Measurements from ENCODE around the gene PCSK5. TPM values are rescaled to one million over a fixed set of nuclear protein-coding genes. Genes with fewer than 3 reads are reported as not detected.

PCSK5 gene
- polyA plus RNA-seq, 2 donors, result 4.2 to 6.1 TPM

DNA sequence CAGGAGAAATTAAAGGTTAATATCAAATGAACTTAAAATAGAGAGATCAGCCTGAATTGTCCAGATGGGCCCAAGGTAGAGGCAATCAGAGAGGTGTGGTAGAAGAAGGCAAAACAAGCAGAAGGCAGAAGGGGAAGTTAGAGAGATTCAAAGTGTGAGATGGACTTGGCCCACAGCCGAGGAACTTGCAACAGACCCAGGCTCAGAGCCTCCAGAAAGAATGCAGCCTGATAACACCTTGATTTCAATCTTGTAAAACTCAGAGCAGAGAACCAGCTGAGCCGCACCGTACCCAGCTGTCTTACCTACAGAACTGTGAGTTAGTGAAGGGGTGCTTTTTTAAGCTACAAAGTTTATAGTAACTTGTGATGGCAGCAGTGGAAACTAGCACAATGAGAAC, 312.9 kb downstream of the PCSK5 start:
- no peaks in the 10 kb centered on the region for H3K27me3 ChIP-seq (ENCODE audit: control insufficient read depth in 1 of 2, insufficient read depth in 2 of 2, low read length in 2 of 2)
- 56 to 73% methylated on average over 3 of the region's 3 CpGs for WGBS, 2 donors
- H3K27ac ChIP-seq (ENCODE audit: low read depth in 2 of 2, low read length in 1 of 2), result no peak overlapping the region
- no peak overlapping the region for H3K4me3 ChIP-seq (ENCODE audit: low read depth in 1 of 2, low read length in 2 of 2)
- no peaks in the 10 kb centered on the region for H3K4me1 ChIP-seq (ENCODE audit: control insufficient read depth in 2 of 2, insufficient read depth in 2 of 2, low read length in 1 of 2)
- H3K9me3 ChIP-seq (ENCODE audit: control insufficient read depth in 2 of 2, insufficient read depth in 1 of 2, low read depth in 1 of 2, low read length in 1 of 2), result no peaks in the 10 kb centered on the region
- H3K36me3 ChIP-seq (ENCODE audit: control insufficient read depth in 2 of 2, insufficient read depth in 2 of 2, low read length in 1 of 2), result no peaks in the 10 kb centered on the region

DNA sequence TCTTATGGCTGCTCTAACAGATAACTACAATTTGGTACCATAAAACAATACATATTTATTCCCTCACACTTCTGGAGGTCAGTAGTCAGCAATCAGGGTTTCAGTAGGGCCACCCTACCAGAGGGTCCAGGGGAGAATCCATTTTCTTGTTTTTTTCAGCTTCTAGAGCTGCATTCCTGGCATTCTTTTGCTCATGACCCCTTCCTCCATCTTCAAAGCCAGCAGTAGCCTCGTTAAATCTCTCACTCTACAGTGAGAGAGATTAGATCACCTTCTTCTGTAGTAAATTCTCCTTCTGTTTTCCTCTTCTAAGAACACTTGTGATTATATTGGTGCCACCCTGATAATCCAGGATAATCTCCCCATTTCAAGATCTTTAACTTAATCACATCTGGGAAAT, 316.3 kb downstream of the PCSK5 start:
- Histone ChIP-seq H3K4me3 (ENCODE audit: low read depth in 1 of 2, low read length in 2 of 2) (no peak overlapping the region), H3K9me3 (ENCODE audit: control insufficient read depth in 2 of 2, insufficient read depth in 1 of 2, low read depth in 1 of 2, low read length in 1 of 2) (no peaks in the 10 kb centered on the region), H3K27ac (ENCODE audit: low read depth in 2 of 2, low read length in 1 of 2) (no peak overlapping the region), H3K4me1 (ENCODE audit: control insufficient read depth in 2 of 2, insufficient read depth in 2 of 2, low read length in 1 of 2) (no peaks in the 10 kb centered on the region), H3K27me3 (ENCODE audit: control insufficient read depth in 1 of 2, insufficient read depth in 2 of 2, low read length in 2 of 2) (no peaks in the 10 kb centered on the region), H3K36me3 (ENCODE audit: control insufficient read depth in 2 of 2, insufficient read depth in 2 of 2, low read length in 1 of 2) (no peaks in the 10 kb centered on the region)
- 24 to 34% methylated on average over 1 of the region's 1 CpG for WGBS, 2 donors

DNA sequence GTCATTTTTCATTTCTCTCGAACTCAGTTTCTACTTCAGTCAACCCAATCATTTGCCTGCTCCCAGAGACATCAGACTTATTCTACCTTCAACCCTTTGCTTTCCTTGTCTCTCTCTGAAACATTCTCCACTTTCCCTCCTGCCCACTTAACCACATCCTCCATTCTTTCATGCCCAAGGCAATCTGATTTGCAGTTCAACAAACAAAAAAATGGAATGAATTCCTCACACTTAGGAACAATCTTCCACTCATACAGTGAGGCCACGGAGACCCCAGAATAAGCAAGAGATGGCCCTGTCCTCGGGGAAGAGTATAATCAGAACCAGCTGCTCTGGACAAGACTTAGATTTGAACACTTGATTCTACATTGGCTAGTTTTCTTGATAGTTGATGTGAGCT, 323.3 kb downstream of the PCSK5 start:
- WGBS, 2 donors, result 85 to 86% methylated on average over 3 of the region's 3 CpGs
- no peaks in the 10 kb centered on the region for H3K27me3 ChIP-seq (ENCODE audit: control insufficient read depth in 1 of 2, insufficient read depth in 2 of 2, low read length in 2 of 2)

DNA sequence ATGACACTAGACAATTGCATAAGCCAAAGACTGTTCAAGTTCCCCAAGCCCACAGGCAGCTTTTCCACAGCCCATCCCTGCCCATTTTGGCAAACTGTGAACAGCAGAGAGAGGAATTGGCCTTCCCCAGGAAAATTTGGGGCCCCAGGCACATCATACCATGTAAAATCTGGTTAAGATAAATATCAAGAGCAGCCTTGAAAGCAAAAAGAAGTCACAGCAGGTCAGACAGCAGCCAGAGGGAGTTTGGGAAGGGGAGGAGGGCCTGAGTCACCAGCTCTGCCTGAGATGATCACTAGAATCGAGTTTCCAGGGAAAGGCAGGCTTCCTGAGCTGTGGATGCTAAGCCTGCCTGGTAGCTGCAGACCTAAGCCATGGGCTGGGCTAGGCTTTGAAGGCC, 324.6 kb downstream of the PCSK5 start:
- Histone ChIP-seq H3K4me1 (ENCODE audit: control insufficient read depth in 2 of 2, insufficient read depth in 2 of 2, low read length in 1 of 2) (peaks cover 0 to 3% of the 10 kb centered on the region in 2 donors), H3K27ac (ENCODE audit: low read depth in 2 of 2, low read length in 1 of 2) (peak overlapping the region in 1 of 2 donors; percentile 25), H3K27me3 (ENCODE audit: control insufficient read depth in 1 of 2, insufficient read depth in 2 of 2, low read length in 2 of 2) (no peaks in the 10 kb centered on the region), H3K36me3 (ENCODE audit: control insufficient read depth in 2 of 2, insufficient read depth in 2 of 2, low read length in 1 of 2) (no peaks in the 10 kb centered on the region), H3K4me3 (ENCODE audit: low read depth in 1 of 2, low read length in 2 of 2) (no peak overlapping the region), H3K9me3 (ENCODE audit: control insufficient read depth in 2 of 2, insufficient read depth in 1 of 2, low read depth in 1 of 2, low read length in 1 of 2) (no peaks in the 10 kb centered on the region)
- 13 to 27% methylated on average over 1 of the region's 1 CpG for WGBS, 2 donors

More for the DNA sequence above, 323.3 kb downstream of the PCSK5 start:
- Histone ChIP-seq H3K9me3 (ENCODE audit: control insufficient read depth in 2 of 2, insufficient read depth in 1 of 2, low read depth in 1 of 2, low read length in 1 of 2) (no peaks in the 10 kb centered on the region), H3K27ac (ENCODE audit: low read depth in 2 of 2, low read length in 1 of 2) (no peak overlapping the region), H3K4me3 (ENCODE audit: low read depth in 1 of 2, low read length in 2 of 2) (no peak overlapping the region), H3K4me1 (ENCODE audit: control insufficient read depth in 2 of 2, insufficient read depth in 2 of 2, low read length in 1 of 2) (peaks cover 0 to 3% of the 10 kb centered on the region in 2 donors), H3K36me3 (ENCODE audit: control insufficient read depth in 2 of 2, insufficient read depth in 2 of 2, low read length in 1 of 2) (no peaks in the 10 kb centered on the region)

DNA sequence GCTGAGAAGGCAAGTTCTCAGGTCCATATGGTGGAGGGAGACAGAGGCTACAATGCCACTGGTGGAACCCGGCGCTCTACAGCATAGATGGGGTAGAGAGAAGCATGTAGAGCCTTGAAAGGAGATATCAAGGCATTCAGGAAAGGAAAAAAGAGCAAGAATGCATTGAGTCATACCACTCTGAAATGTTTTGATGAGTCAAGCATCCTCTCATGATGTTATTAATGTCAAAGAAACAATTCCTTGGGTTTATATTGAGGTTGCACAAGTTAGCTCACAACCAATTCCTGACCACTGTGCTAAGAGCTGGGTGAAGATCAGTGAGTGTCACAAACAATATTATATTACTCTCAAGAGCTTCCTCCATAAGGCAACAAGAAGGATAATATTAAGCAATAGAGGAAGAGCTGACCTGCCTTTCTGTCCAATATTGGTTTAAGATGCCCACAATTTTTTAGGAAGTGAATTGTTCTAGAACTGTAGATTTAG, 325.7 kb downstream of the PCSK5 start:
- H3K27me3 ChIP-seq (ENCODE audit: control insufficient read depth in 1 of 2, insufficient read depth in 2 of 2, low read length in 2 of 2), result no peaks in the 10 kb centered on the region
- H3K27ac ChIP-seq (ENCODE audit: low read depth in 2 of 2, low read length in 1 of 2), result no peak overlapping the region
- no peaks in the 10 kb centered on the region for H3K36me3 ChIP-seq (ENCODE audit: control insufficient read depth in 2 of 2, insufficient read depth in 2 of 2, low read length in 1 of 2)
- WGBS, 2 donors, result 75 to 89% methylated on average over 2 of the region's 2 CpGs
- no peak overlapping the region for H3K4me3 ChIP-seq (ENCODE audit: low read depth in 1 of 2, low read length in 2 of 2)
- H3K4me1 ChIP-seq (ENCODE audit: control insufficient read depth in 2 of 2, insufficient read depth in 2 of 2, low read length in 1 of 2), result peaks cover 0 to 3% of the 10 kb centered on the region in 2 donors
- no peaks in the 10 kb centered on the region for H3K9me3 ChIP-seq (ENCODE audit: control insufficient read depth in 2 of 2, insufficient read depth in 1 of 2, low read depth in 1 of 2, low read length in 1 of 2)

DNA sequence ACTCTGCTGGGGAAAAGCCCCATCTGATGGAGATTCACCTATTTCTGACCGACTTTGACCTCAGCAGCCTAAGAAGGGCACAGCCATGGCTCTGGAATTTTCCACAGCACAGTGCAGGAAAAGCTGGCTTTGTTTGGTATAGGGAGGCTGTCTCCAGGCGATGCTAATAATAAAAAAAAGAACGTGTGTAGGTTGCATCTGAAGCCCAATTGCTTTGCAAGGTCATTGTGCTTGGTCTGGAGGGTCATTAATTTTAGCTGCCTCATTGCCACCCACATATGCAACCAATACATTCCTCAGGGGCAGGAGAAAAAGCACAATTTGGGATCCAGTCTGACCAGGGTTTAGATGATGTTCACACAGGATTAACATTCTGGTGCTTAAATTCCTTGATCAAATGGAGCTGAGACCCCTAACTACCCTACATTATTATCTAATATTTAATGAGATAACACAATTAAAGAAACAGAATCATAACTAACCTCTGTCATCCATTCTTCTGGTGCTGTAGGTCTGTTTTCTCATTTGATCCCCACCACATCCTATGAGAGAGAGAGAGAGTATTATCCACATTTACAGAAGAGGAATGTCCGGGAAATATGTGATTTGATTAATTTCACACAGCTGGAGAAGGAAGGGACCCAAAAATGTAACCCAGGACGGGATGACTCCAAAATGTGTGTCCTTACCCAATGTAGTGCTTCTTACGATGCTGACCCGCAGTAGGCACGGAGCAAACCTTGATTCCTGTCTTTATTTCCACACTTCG, 327.8 kb downstream of the PCSK5 start:
- Histone ChIP-seq H3K9me3 (ENCODE audit: control insufficient read depth in 2 of 2, insufficient read depth in 1 of 2, low read depth in 1 of 2, low read length in 1 of 2) (no peaks in the 10 kb centered on the region), H3K4me1 (ENCODE audit: control insufficient read depth in 2 of 2, insufficient read depth in 2 of 2, low read length in 1 of 2) (peaks cover 0 to 3% of the 10 kb centered on the region in 2 donors), H3K27me3 (ENCODE audit: control insufficient read depth in 1 of 2, insufficient read depth in 2 of 2, low read length in 2 of 2) (no peaks in the 10 kb centered on the region), H3K4me3 (ENCODE audit: low read depth in 1 of 2, low read length in 2 of 2) (no peak overlapping the region), H3K36me3 (ENCODE audit: control insufficient read depth in 2 of 2, insufficient read depth in 2 of 2, low read length in 1 of 2) (no peaks in the 10 kb centered on the region), H3K27ac (ENCODE audit: low read depth in 2 of 2, low read length in 1 of 2) (no peak overlapping the region)
- 78 to 80% methylated on average over 9 of the region's 9 CpGs for WGBS, 2 donors

DNA sequence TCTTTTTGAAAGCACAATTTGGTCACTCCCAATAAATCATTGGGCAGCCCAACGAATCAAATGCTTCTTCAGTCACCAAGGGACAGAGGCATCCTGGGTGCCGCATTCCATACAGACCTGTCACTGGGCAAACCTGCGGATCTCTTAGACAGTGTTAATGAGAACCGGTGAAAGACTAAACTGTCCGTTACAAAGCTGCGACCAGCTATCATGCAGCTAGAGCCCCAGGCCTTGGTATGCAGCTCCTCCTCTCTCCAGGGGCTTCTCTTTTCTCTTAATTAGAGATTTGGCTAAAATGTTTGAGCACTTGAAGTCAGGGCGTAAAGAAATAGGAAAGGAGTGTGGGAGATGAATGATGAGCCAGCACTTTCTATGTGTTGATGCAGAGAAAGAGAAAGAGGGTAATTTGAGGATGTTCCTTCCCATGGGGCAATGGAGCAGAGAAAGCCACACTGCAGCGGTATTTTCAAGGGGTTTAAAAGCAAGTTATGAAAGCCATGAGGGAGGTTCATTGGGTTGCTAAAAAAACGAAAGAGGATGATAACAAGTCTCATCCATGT, 328.5 kb downstream of the PCSK5 start:
- WGBS, 2 donors, result 79 to 84% methylated on average over 9 of the region's 9 CpGs
- Histone ChIP-seq H3K9me3 (ENCODE audit: control insufficient read depth in 2 of 2, insufficient read depth in 1 of 2, low read depth in 1 of 2, low read length in 1 of 2) (no peaks in the 10 kb centered on the region), H3K4me3 (ENCODE audit: low read depth in 1 of 2, low read length in 2 of 2) (no peak overlapping the region), H3K27ac (ENCODE audit: low read depth in 2 of 2, low read length in 1 of 2) (no peak overlapping the region), H3K36me3 (ENCODE audit: control insufficient read depth in 2 of 2, insufficient read depth in 2 of 2, low read length in 1 of 2) (no peaks in the 10 kb centered on the region), H3K4me1 (ENCODE audit: control insufficient read depth in 2 of 2, insufficient read depth in 2 of 2, low read length in 1 of 2) (peaks cover 0 to 3% of the 10 kb centered on the region in 2 donors), H3K27me3 (ENCODE audit: control insufficient read depth in 1 of 2, insufficient read depth in 2 of 2, low read length in 2 of 2) (no peaks in the 10 kb centered on the region)

DNA sequence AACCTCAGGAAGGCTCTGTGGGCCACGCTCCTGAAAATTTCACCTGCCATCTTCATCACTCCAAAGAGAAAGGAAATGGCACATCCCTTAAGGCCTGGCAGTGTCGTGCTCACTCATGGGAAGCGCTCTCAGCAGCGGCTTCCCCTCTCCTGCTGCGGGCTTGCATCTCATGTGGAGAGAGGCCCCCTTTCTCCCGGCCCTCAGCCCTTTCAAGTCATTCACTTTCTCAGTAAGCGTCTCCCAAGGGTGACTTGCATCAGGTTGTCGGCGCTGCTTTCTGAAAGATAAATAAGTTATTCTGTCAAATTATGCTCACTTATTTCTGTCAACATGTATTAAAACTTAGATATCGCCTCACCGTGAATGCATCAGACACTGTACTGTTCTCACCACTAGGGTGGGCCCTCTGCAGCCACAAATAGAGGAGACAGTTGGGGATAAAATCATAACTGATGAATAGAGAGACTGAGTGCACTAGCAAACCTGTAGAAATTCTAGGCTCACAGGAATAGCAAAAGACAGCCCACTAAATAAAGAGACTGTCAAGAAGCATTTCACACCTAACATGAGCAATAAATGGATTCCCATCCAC, 329.2 kb downstream of the PCSK5 start:
- Histone ChIP-seq H3K27ac (ENCODE audit: low read depth in 2 of 2, low read length in 1 of 2) (no peak overlapping the region), H3K36me3 (ENCODE audit: control insufficient read depth in 2 of 2, insufficient read depth in 2 of 2, low read length in 1 of 2) (no peaks in the 10 kb centered on the region), H3K4me3 (ENCODE audit: low read depth in 1 of 2, low read length in 2 of 2) (no peak overlapping the region), H3K9me3 (ENCODE audit: control insufficient read depth in 2 of 2, insufficient read depth in 1 of 2, low read depth in 1 of 2, low read length in 1 of 2) (no peaks in the 10 kb centered on the region), H3K4me1 (ENCODE audit: control insufficient read depth in 2 of 2, insufficient read depth in 2 of 2, low read length in 1 of 2) (peaks cover 0 to 3% of the 10 kb centered on the region in 2 donors), H3K27me3 (ENCODE audit: control insufficient read depth in 1 of 2, insufficient read depth in 2 of 2, low read length in 2 of 2) (no peaks in the 10 kb centered on the region)
- 88% methylated on average over 11 of the region's 11 CpGs for WGBS, 2 donors

DNA sequence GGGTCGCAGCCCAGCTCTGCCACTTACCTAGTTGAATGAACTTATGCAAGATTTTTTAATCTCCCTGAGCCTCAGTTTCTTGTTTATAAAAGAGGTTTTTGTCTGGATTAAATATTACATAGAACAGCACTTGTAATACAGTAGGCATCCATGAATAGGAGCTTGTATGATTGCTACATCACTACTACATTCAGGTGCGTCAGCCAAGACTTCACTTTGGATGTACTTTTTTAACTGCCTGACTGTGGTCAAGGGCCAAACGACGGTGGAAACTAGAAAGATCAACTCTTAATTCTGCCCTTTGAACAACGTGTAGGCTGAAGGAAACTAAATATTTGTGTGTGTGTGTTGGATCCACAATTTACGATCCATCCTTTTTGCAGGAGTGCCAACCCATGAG, 330.9 kb downstream of the PCSK5 start:
- Histone ChIP-seq H3K27me3 (ENCODE audit: control insufficient read depth in 1 of 2, insufficient read depth in 2 of 2, low read length in 2 of 2) (no peaks in the 10 kb centered on the region), H3K4me1 (ENCODE audit: control insufficient read depth in 2 of 2, insufficient read depth in 2 of 2, low read length in 1 of 2) (no peaks in the 10 kb centered on the region), H3K4me3 (ENCODE audit: low read depth in 1 of 2, low read length in 2 of 2) (no peak overlapping the region), H3K9me3 (ENCODE audit: control insufficient read depth in 2 of 2, insufficient read depth in 1 of 2, low read depth in 1 of 2, low read length in 1 of 2) (no peaks in the 10 kb centered on the region), H3K36me3 (ENCODE audit: control insufficient read depth in 2 of 2, insufficient read depth in 2 of 2, low read length in 1 of 2) (no peaks in the 10 kb centered on the region), H3K27ac (ENCODE audit: low read depth in 2 of 2, low read length in 1 of 2) (no peak overlapping the region)
- 61 to 66% methylated on average over 6 of the region's 6 CpGs for WGBS, 2 donors

Data from esophagus (tissue), 2 donors.